ENCODE results near the gene SORCS2.

- TF ChIP-seq SMC3 (IDR thresholded peaks at IDR 0.05; ENCODE audit: low read depth, low read length) = no peak
- TF ChIP-seq ELK1 (IDR thresholded peaks at IDR 0.05; ENCODE audit: borderline replicate concordance, low read depth, low read length) = no peak
- TF ChIP-seq CTCF (conservative IDR thresholded peaks at IDR 0.05; ENCODE audit: low read depth, low read length) = no peak
These were observed 589.0 kb downstream of the SORCS2 start for GRCh38 chr4:7781366-7781765.
